Measurements from ENCODE around the gene PRKAB1.

PRKAB1 gene

GRCh38 chr12:119712721-119713120, 44.8 kb downstream of the PRKAB1 start:
- H3K4me3 ChIP-seq (ENCODE audit: low read depth, low read length), result no peak overlapping the region
- in situ Hi-C loops (cut with HindIII; ENCODE audit: low sequenced_read_pairs), result no loop called here
- no peak for TF ChIP-seq CTCF (IDR thresholded peaks at IDR 0.05; ENCODE audit: low read depth, low read length)
- no peak for DNase-seq (ENCODE audit: low read depth, low spot score)

DNA sequence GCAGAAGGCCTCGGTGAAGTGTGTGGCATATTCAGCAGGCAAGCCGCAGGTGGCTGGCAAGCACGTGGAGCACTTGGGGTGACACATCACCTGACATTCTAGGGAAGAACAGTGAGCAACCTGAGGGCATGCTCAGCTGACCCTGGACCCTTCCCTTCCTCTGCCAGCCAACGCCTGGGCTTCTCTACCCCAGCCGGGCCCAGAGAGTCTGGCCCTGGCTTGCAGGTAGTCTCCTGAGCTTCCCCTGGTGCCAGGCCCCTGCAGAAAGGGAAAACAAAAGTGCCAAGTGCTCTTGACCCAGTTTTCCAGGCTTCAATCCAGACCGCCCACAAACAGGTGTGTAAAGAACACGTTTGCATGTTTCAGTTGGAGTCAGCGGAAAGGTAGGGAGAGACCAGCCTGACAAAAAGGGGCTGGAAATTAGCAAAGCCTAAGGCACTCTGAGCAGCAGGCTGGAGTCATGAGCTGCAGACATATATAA, 45.7 kb downstream of the PRKAB1 start:
- H3K4me3 ChIP-seq (ENCODE audit: low read depth, low read length), result no peak overlapping the region
- no peak for DNase-seq (ENCODE audit: low read depth, low spot score)
- TF ChIP-seq CTCF (IDR thresholded peaks at IDR 0.05; ENCODE audit: low read depth, low read length), result no peak
- in situ Hi-C loops (cut with HindIII; ENCODE audit: low sequenced_read_pairs), result no loop called here

GRCh38 chr12:119714614-119715267, 46.8 kb downstream of the PRKAB1 start:
- no peak for TF ChIP-seq CTCF (IDR thresholded peaks at IDR 0.05; ENCODE audit: low read depth, low read length)
- DNase-seq (ENCODE audit: low read depth, low spot score), result no peak
- no peak overlapping the region for H3K4me3 ChIP-seq (ENCODE audit: low read depth, low read length)
- in situ Hi-C loops (cut with HindIII; ENCODE audit: low sequenced_read_pairs), result no loop called here

DNA sequence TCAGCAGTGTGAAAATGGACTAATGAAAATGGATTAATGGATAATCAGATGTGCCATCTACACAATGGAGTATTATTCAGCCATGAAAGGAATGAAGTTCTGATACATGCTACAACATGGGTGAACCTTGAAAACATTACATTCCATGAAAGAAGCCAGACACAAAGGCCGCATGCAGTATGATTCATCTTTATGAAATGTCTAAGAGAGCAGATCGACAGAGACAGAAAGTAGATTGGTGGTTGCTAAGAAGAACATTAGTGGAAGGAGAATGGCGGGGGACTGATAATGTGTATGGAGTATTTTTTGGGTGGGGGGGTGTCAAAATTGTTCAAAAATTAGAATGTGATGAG, 47.3 kb downstream of the PRKAB1 start:
- H3K4me3 ChIP-seq (ENCODE audit: low read depth, low read length), result no peak overlapping the region
- no peak for TF ChIP-seq CTCF (IDR thresholded peaks at IDR 0.05; ENCODE audit: low read depth, low read length)
- in situ Hi-C loops (cut with HindIII; ENCODE audit: low sequenced_read_pairs), result no loop called here
- peak; percentile 37 for DNase-seq (ENCODE audit: low read depth, low spot score)

DNA sequence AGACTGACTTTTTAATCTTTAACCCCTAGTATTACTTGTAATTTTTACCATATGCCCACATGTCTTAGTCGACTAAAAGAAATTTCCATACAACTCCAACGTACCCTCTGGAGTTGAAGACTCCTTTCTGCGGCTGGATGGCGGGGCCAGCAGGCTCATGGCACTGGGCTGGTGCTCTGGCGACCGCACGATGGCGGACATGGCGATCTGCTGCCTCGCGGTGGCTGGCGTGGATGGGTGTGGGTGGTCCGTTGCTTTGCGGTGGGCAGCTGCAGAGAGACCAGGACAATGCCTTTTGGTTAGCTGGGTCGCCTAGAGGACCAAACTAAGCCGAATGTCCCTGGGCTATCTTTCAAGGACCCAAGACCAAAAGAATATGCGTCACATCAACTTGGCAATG, 50.2 kb downstream of the PRKAB1 start:
- in situ Hi-C loops (cut with HindIII; ENCODE audit: low sequenced_read_pairs), result no loop called here
- TF ChIP-seq CTCF (IDR thresholded peaks at IDR 0.05; ENCODE audit: low read depth, low read length), result no peak
- no peak overlapping the region for H3K4me3 ChIP-seq (ENCODE audit: low read depth, low read length)
- DNase-seq (ENCODE audit: low read depth, low spot score), result no peak

DNA sequence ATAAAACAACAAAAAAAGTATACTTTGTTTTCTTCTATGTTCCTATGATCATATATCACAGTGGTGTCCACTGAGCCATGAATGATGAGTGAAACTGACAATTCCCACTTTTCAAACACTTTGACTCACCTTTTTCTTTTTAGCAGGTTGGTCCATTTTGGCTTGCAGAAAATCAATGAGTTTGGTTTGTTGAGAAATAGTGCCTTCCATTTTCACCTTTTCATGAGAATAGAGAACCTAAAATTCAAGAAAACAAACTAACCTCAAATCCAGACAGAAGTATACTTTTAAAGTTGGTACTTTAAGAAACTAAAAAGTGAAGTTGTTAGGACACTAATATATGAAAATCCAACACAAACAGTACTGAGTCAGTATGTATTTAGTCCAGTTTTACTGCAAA, 52.4 kb downstream of the PRKAB1 start:
- in situ Hi-C loops (cut with HindIII; ENCODE audit: low sequenced_read_pairs), result no loop called here
- no peak for DNase-seq (ENCODE audit: low read depth, low spot score)
- no peak overlapping the region for H3K4me3 ChIP-seq (ENCODE audit: low read depth, low read length)
- TF ChIP-seq CTCF (IDR thresholded peaks at IDR 0.05; ENCODE audit: low read depth, low read length), result no peak

Measured in astrocyte of the spinal cord (primary cell).